GM12878 (cell line): ENCODE measurements around the gene SCAMP4. TPM values are rescaled to one million over a fixed set of nuclear protein-coding genes. Genes with fewer than 3 reads are reported as not detected.

ENCODE experiments used
- ATAC-seq: fragments of 200-7000 bp; cut with Tn5 transposase; 3 replicates; pipeline ENCODE4 v1.9.1; 2020; ENCODE audit warnings: mild to moderate bottlenecking, moderate library complexity
- BruUV-seq: library from RNA; stranded (reverse); fragments of 400-500 nt; replicated peaks from 2 replicates; lab custom pipeline; 2021; lab: Mats Ljungman, UMichigan
- CTCF ChIA-PET: fragments of 300-600 bp; sonication (Branson Sonifier 250); formaldehyde crosslinking; extraction: SDS; loops from one replicate; lab custom pipeline; 2021; ENCODE audit warnings: inconsistent platforms; lab: Yijun Ruan, JAX
- POLR2A ChIA-PET: fragments of 350-600 bp; formaldehyde crosslinking; extraction: SDS; loops from one replicate; lab custom pipeline; 2021; ENCODE audit warnings: inconsistent platforms; lab: Charles Lee
- RAD21 ChIA-PET: fragments of 300-600 bp; sonication (Branson Sonifier 250); formaldehyde crosslinking; loops from one replicate; lab custom pipeline; 2023; ENCODE audit warnings: antibody characterized with exemption; ENCODE audit not compliant: unreplicated experiment; lab: Charles Lee
- SMC1A ChIA-PET: fragments of 300-600 bp; sonication (Branson Sonifier 250); formaldehyde crosslinking; loops from one replicate; lab custom pipeline; 2023; ENCODE audit not compliant: unreplicated experiment, uncharacterized antibody; lab: Charles Lee
- DNase-seq: peaks from one replicate; pipeline ENCODE4 v3.0.0-alpha.2; 2011; ENCODE audit warnings: low read depth, low spot score
- FAIRE-seq: peaks from 3 replicates; lab custom pipeline; 2011; peaks lifted over from hg19 to GRCh38; lab: Jason Lieb, UNC
- H2AFZ ChIP-seq: 2 replicates; pipeline ENCODE4 v1.6.0; 2011; ENCODE audit warnings: low read depth, low read length, control low read depth; ENCODE audit not compliant: control insufficient read depth
- H3K27ac ChIP-seq: 2 replicates; pipeline ENCODE4 v1.5.1; 2011; ENCODE audit warnings: control low read depth; ENCODE audit not compliant: control insufficient read depth, insufficient read depth
- H3K27me3 ChIP-seq, 2 experiments: replicated peaks in 1 of 2; 2 replicates each; pipeline versions ENCODE4 v1.6.0 to v1.6.1; 2011; ENCODE audit warnings: low read length in 1 of 2; ENCODE audit not compliant: control insufficient read depth in 2 of 2, insufficient read depth in 2 of 2
- H3K36me3 ChIP-seq, 2 experiments: 2 replicates each; pipeline ENCODE4 v1.5.1; 2011; ENCODE audit warnings: low read length in 1 of 2; ENCODE audit not compliant: control insufficient read depth in 2 of 2, insufficient read depth in 2 of 2
- H3K4me1 ChIP-seq: 2 replicates; pipeline ENCODE4 v1.6.1; 2011; ENCODE audit warnings: mild to moderate bottlenecking, low read length, moderate library complexity, mixed read lengths; ENCODE audit not compliant: control insufficient read depth, insufficient read depth
- H3K4me2 ChIP-seq: 2 replicates; pipeline ENCODE4 v1.6.0; 2011; ENCODE audit warnings: control low read depth; ENCODE audit not compliant: control insufficient read depth, insufficient read depth
- H3K4me3 ChIP-seq: fragments of 200-600 bp; sonication (generic); 2 replicates; pipeline ENCODE4 v1.5.1; 2016
- H3K79me2 ChIP-seq: 2 replicates; pipeline ENCODE4 v1.6.0; 2011; ENCODE audit warnings: low read length; ENCODE audit not compliant: control insufficient read depth, insufficient read depth
- H3K9ac ChIP-seq: 2 replicates; pipeline ENCODE4 v1.8.0; 2011; ENCODE audit warnings: low read length, control low read depth, mixed read lengths; ENCODE audit not compliant: control insufficient read depth, insufficient read depth
- H3K9me3 ChIP-seq: replicated peaks from 3 replicates; pipeline ENCODE4 v1.5.1; 2011; ENCODE audit warnings: mild to moderate bottlenecking, low read length; ENCODE audit not compliant: control insufficient read depth, insufficient read depth
- H4K20me1 ChIP-seq: 2 replicates; pipeline ENCODE4 v1.6.0; 2011; ENCODE audit not compliant: control insufficient read depth, insufficient read depth
- ATF3 ChIP-seq: IDR thresholded peaks from 2 replicates; pipeline ENCODE4 v1.6.1; 2011; ENCODE audit warnings: low read depth, mild to moderate bottlenecking, low read length, moderate library complexity, borderline replicate concordance; ENCODE audit errors: extremely low read depth
- IKZF2 ChIP-seq, 2 experiments: fragments of 450-650 bp; IDR thresholded peaks; 2 replicates each; pipeline ENCODE4 v1.6.1; 2017; ENCODE audit warnings: mild to moderate bottlenecking in 2 of 2, moderate library complexity in 2 of 2
- IRF5 ChIP-seq: fragments of 450-650 bp; IDR thresholded peaks from 2 replicates; pipeline ENCODE4 v1.6.1; 2017; ENCODE audit warnings: borderline replicate concordance
- KDM1A ChIP-seq: fragments of 200-600 bp; sonication (generic); IDR thresholded peaks from 2 replicates; pipeline ENCODE4 v1.6.1; 2016; ENCODE audit warnings: borderline replicate concordance
- MLLT1 ChIP-seq: fragments of 450-650 bp; IDR thresholded peaks from 2 replicates; pipeline ENCODE4 v1.6.1; 2016; ENCODE audit warnings: mild to moderate bottlenecking
- NBN ChIP-seq: fragments of 450-650 bp; IDR thresholded peaks from 2 replicates; pipeline ENCODE4 v1.6.1; 2016
- NR2C2 ChIP-seq: IDR thresholded peaks from 2 replicates; pipeline ENCODE4 v1.6.1; 2011; ENCODE audit warnings: borderline replicate concordance, low read depth; ENCODE audit not compliant: control insufficient read depth, insufficient read length
- PAX8 ChIP-seq: fragments of 450-650 bp; IDR thresholded peaks from 2 replicates; pipeline ENCODE4 v1.6.1; 2017; ENCODE audit warnings: mild to moderate bottlenecking, moderate library complexity
- RAD21 ChIP-seq: IDR thresholded peaks from 2 replicates; pipeline ENCODE4 v1.6.1; 2011; ENCODE audit warnings: mild to moderate bottlenecking, low read depth, low read length, moderate library complexity; ENCODE audit not compliant: insufficient read depth
- RBBP5 ChIP-seq: fragments of 200-600 bp; sonication (generic); conservative IDR thresholded peaks from 2 replicates; pipeline ENCODE4 v1.6.1; 2016
- RCOR1 ChIP-seq: conservative IDR thresholded peaks from 2 replicates; pipeline ENCODE4 v1.6.1; 2012; ENCODE audit warnings: low read depth, low read length, improper control_type of control experiment
- SP1 ChIP-seq: IDR thresholded peaks from one replicate; pipeline ENCODE4 v1.6.1; 2011; ENCODE audit warnings: low read depth, low read length
- TBL1XR1 ChIP-seq: IDR thresholded peaks from 2 replicates; pipeline ENCODE4 v1.6.1; 2012; ENCODE audit warnings: low read depth, low read length, improper control_type of control experiment
- TCF7 ChIP-seq: IDR thresholded peaks from 2 replicates; pipeline ENCODE4 v1.6.1; 2014; ENCODE audit warnings: antibody characterized with exemption, borderline replicate concordance
- YY1 ChIP-seq: IDR thresholded peaks from 2 replicates; pipeline ENCODE4 v1.6.1; 2011; ENCODE audit warnings: low read depth, mild to moderate bottlenecking, low read length
- ZZZ3 ChIP-seq: IDR thresholded peaks from 2 replicates; pipeline ENCODE4 v1.6.1; 2011; ENCODE audit warnings: low read depth; ENCODE audit not compliant: control insufficient read depth, insufficient read length
- WGBS: methylation state at CpG from one replicate; pipeline ENCODE4 v1.1.6; 2016; ENCODE audit warnings: low lambda C conversion rate; ENCODE audit not compliant: insufficient replicate concordance, insufficient coverage; ENCODE audit errors: missing lambda C conversion rate; 5-methylcytosine and 5-hydroxymethylcytosine counted together
- in situ Hi-C: fragments of 300-500 bp; cut with MboI; formaldehyde crosslinking; loops from 9 replicates; pipeline ENCODE4 v1.14.3; 2018; ENCODE audit warnings: mixed read lengths
- intact Hi-C: fragments of 100-400 bp; cut with micrococcal nuclease; formaldehyde crosslinking; loops from one replicate; pipeline ENCODE4 v1.14.2; 2022; ENCODE audit not compliant: unreplicated experiment
- polyA plus RNA-seq, 11 experiments: library from polyadenylated mRNA; depleted of rRNA in 4 of 11; unstranded in 6 of 11; stranded (reverse) in 5 of 11; fragments of >200 nt; fragmentation: Nextera tagmentation in 4 of 11; fragmentation: Illumina TruSeq in 1 of 11; extraction: Ambion mirVana in 4 of 11; extraction: Trizol in 1 of 11; gene quantifications; 1 replicate in 1 of 11; 2 replicates in 10 of 11; pipeline versions ENCODE4 v1.2.1 to v1.2.3, GENCODE V29; 2011 to 2016; ENCODE audit warnings: inconsistent platforms in 2 of 11, missing spikeins in 2 of 11, low read depth in 1 of 11
- total RNA-seq, 4 experiments: library from RNA; depleted of rRNA in 3 of 4; stranded (reverse); fragments of >200 nt in 3 of 4; fragmentation: Illumina TruSeq in 1 of 4; extraction: Trizol in 1 of 4; gene quantifications; 2 replicates each; pipeline versions ENCODE4 v1.2.1 to v1.2.3, GENCODE V29; 2013 to 2021

The SCAMP4 gene
- total and polyA plus RNA-seq, 10 of the 15 experiments (the other 5 are each of a cell fraction or from before 2014, with no cell fraction given), result 0.63 to 34.7 (median 12.8) TPM

DNA sequence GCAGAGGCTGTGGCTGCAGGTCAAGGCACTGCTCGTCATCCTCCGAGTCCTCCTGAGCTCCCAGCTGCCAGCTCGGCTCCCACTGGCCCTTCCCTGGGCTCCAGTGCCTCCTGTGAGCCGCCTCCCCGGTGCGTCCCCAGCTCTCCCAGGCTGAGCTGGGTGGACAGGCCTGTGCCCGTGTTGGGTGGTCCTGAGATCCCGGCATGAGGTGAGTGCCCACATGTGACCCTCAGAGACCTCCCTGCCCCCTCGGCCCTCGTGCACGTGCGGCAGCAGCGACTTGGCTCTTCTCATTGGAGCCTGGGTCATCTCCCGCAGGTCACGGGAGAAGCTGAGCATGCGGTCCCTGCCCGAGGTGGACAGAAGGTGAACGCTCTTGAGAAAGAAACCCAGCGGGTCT, 15.4 kb downstream of the SCAMP4 start:
- in situ Hi-C loops (no loop called here), intact Hi-C loops (no loop called here)
- H3K27me3 ChIP-seq, result no peaks in the 10 kb centered on the region
- ChIA-PET POLR2A (no interaction called here), SMC1A (interaction anchor here (1.1 kb wide), 1 partner anchor 9 kb away, joined by 4 read pairs; no protein-coding TSS in a partner anchor), RAD21 (no interaction called here), CTCF (no interaction called here)
- no peak overlapping the region for H3K4me2 ChIP-seq
- H3K27ac ChIP-seq, result no peak overlapping the region
- H3K36me3 ChIP-seq, result peaks cover 5 to 11% of the 10 kb centered on the region in 2 experiments; a peak in 3 of 4 replicates
- WGBS, result 93% methylated on average over 19 of the region's 19 CpGs
- no TSS peak for BruUV-seq
- no peak overlapping the region for H3K9ac ChIP-seq
- no peaks in the 10 kb centered on the region for H3K9me3 ChIP-seq
- no peaks in the 10 kb centered on the region for H3K79me2 ChIP-seq
- peaks cover 23% of the 10 kb centered on the region for H3K4me1 ChIP-seq
- FAIRE-seq (no peak), DNase-seq (no peak), ATAC-seq (no peak)
- no peak for TF ChIP-seq TBL1XR1
- TF ChIP-seq RAD21, result no peak
- TF ChIP-seq NR2C2, result no peak
- TF ChIP-seq IRF5, result no peak
- TF ChIP-seq YY1, result no peak
- TF ChIP-seq RBBP5, result no peak
- no peak for TF ChIP-seq TCF7
- no peak for TF ChIP-seq ZZZ3
- no peak for TF ChIP-seq NBN
- no peak for TF ChIP-seq PAX8
- TF ChIP-seq KDM1A, result no peak
- no peak for TF ChIP-seq ATF3
- TF ChIP-seq SP1, result no peak
- no peak for TF ChIP-seq IKZF2 (IDR thresholded peaks at IDR 0.05)
- TF ChIP-seq RCOR1, result no peak
- TF ChIP-seq MLLT1, result no peak
- H4K20me1 ChIP-seq, result no peaks in the 10 kb centered on the region
- H3K4me3 ChIP-seq, result no peak overlapping the region
- no peak overlapping the region for H2AFZ ChIP-seq
